ENCODE measurements around the gene SPOCK1.

Gene SPOCK1

DNA sequence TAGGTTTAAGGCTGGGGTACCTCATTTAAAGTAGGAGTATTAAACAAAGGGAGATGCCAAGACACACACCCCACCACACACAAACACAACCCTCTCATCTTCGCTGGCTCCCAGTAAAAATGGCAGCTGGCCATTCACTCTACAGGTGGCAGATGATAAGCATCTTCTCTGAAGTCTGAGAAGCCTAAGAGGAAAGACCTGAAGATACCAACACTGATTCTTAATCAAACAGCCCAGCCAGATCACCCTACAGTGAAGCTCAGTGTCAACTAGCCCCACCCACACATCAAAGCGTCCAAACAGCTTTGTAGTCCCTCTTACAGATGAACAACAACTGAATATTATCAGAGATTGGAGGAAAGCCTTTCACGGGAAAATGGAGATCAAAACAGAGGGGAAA, 59.5 kb downstream of the SPOCK1 start:
- no peak for DNase-seq

DNA sequence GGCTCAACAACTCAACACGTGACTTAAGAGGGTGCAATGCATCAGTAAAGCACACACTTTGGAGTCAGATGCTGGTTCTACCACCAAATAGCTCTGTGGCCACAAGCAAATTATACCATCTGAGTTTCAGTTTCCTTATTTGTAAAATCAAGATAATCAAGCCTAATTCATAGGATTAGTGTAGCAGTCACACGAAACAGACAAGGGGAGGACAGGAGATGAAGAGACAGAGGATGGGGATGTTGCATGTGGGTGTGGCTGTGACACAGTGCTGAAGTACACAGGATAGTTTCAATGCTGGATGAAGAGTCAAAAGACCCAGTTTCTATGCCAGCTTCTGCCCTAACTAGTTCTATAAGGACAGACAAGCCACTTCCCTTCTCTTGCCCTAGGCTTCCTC, 60.2 kb downstream of the SPOCK1 start:
- DNase-seq: no peak

DNA sequence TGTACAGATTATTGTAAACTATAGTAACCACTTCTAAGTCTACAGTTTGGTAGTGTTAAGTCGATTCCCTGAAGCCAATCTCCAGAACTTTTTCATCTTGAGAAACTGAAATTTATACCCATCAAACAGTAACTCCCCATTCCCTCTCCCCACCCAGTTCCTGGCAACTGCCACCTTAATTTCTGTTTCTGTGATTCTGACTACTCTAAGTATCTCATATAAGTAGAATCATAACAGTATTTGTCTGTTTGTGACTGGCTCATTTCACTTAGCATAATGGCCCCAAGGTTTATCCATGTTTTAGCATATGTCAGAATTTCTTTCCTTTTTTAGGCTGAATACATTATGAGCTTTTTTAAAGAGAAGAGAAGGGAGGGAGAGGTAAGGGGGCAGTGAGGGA, 61.4 kb downstream of the SPOCK1 start:
- DNase-seq: no peak

DNA sequence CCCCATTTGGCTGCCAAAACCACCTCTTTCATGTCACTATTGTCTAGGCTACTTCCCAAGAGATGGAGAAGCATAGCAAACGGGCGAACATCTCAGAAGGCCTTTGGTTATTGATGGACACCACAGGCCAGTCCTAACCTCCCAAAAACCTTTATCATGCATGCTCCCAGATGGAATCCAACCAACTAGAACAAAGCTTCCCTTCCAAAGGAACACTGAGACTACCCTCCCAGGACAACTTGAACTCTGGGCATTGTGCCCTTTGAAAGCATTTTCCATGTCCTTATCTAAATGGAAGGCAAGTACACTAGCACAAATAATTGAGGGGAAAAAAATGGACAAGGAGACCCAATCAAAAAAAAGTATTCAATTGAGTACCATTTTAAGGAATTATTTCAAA, 65.6 kb downstream of the SPOCK1 start:
- DNase-seq: no peak

DNA sequence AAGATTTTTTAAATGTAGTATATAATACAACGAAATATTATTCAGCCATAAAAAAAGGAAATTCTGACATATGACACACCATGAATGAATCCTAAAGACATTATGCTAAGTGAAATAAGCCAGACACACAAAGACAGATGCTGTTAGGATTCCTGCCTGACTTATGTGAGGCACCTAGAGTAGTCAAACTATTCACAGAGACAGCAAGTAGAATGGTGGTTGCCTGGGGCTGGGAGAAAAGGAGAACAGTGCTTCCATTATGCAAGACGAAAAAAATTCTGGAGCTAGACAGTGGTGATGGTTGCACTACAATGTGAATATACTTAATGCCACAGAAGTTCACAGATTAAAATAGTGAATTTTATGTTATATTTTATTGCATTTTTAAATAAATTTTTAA, 66.8 kb downstream of the SPOCK1 start:
- no peak for DNase-seq

DNA sequence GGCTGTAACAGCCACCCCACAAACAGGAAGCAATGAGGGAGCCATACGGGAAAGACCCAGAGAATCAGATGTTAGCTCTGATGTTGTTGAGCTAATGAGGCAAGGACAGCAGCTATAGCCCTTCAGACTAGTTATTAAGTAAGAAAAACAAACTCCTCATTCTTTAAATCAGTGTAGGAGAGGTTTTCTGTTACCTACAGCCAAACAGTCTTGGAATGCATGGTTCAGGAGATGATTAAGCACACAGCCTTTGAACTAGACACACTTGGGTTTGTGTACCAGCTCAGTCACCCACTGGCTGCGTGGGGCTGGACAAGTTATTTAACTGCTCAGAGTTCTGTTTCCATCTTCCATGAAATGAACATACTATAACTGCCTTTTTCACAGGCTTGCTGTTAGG, 68.1 kb downstream of the SPOCK1 start:
- DNase-seq: no peak

DNA sequence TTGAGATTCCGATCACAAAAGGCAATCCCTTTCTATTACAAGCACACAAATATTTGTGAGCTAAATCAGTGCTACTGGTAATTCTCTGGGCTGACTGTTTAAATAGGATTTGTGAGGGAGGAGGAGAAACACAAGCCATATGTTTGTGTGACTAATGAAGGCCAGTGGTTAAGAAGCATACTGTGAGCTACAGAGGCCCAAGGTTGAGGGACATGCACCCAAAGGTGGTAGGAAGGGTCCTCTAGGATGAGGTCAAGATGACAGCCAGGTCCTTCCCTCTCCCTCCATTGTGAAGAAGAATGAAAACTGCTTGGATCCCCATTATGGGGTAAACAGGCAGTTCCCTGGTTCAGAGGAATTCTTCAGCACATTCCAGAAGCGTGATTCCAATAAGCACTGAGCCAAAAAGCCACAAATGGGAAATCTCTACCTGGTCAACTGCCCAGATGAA, 83.9 kb downstream of the SPOCK1 start:
- DNase-seq: no peak

DNA sequence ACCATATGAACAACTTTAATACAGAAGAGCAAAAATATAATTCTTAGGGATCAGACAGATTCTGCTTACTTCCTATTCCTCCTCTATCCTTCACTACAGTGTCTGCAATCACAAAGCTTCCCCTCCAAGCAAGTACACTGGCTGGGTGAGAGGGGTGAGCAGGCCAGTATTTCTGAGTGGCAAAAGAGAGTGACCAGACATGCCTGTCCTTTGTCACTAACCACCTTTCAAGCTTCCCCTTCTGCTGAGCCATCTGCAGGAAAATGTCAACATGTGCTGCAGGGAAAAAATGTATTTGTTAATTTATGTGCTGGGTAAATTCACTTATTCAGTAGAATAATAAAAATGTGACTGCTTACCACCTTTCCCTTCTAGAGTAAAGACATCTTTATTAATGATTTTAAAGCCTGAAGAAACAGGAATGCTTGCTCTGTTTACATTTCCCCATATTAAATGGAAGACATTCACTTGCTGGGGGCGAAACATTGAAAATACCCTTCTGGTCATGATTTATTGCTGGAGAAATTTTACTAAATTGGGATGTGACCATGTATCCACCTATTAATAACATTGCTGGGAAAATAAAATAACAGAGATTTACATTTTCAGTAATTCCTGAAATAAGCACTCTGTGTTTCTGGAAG, 84.9 kb downstream of the SPOCK1 start:
- no peak for DNase-seq

DNA sequence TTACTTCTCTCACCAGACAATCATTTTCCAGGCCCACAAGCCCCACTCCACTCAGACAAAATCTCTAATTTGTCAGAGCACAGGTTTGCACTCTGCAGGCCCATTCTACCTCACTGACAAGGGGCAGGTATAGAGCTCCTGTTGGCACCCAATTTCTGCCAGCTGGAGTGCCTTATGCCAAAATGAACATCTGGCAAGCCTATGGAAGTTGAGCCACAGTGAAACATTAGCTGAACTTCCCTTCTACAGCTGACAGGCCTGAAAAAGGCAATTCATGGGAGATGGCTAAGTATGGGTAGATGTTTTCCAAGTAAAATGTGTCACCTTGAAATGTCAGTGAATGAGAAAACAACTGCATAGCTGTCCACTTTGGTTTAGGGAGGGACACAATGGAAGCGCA, 87.0 kb downstream of the SPOCK1 start:
- no peak for DNase-seq

DNA sequence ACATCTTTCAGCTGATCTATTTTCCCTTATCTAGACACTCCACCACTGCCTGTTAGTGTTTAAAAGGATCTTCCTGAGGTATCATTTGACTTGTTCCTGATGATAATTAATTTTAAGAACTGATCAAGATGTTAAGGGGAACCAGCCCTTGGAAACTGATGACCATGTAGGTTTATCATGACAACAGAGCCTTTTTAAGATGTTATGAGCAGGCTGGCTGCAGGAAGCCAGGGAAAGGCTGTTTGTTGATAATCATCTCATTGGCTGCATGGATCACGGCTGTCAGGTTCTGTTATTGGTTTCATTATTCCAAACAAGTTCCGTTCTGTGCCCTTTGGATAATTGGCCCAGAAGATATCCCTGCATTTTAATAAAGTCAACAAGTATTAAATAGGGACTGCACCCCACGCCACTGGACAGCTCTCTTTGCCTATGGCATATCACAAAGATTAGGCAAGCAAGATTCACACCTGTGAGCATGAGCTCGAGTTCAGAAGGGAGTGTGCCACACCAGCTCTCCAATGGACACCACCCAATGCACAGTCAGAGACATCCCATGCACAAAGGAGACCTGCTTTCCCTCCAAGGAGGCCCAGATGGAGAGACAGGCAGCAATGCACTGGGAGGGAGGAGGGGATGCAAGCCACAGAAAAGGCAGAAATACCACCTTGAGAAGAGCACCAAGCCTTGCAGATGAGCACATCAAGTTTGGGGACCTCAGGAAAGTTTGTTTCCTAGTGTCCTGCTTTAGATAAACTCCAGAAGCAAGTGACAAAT, 88.7 kb downstream of the SPOCK1 start:
- DNase-seq: no peak

DNA sequence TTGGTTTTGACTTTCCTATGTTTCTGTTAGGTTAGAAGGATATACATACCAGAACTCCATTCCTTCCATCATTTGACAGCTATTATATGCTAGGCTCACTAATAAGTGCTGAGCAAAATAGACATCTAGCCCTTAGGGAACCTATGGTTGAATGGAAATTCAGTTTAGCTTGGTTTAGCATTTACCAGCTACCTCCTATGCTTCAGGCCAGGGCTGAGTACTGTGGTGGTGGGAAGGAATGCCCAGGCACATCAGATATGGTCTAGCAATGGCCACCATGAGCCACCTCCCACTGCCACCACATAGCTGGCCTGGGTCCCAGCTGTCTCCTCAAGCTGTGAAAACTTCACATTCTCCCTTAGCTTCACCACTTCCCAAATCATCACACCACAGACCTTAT, 89.4 kb downstream of the SPOCK1 start:
- DNase-seq: no peak

DNA sequence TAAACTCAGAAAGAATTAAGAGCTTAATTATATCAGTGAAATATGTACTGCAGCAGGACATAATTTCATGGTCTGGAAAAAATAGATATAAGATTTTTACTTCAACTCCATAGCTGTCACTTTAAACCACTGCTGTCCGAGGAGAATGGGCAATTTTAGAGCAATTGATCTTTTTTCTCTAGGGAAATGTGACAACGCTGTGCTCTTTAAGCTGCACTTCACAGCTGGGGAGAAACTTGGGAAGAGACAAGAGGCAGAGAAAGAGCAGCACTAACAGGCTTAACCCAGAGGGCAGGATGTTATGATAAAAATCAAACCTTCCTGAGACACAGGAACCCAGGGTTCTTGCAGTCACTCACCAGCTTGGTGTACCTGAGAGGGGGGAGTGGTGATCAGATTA, 92.0 kb downstream of the SPOCK1 start:
- DNase-seq: no peak

DNA sequence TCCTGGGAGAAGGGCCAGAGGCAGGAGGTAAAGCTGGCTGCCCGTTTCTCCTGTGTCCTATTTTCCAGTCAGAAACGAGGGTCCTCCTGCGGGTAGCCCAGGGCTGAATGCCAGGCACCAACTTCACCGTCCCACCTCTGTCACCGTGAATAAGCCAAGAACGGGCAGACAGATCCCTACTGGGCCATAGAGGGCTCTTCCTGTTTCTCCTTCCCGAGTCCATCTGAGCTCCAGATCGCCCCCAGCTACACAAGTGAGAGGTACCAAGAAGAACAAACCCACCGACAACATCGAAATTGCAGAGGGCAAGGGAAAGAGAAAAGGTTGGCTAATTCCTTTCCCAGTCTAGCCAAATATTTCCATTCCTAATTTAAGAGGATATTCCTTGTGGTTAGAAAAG, 93.7 kb downstream of the SPOCK1 start:
- DNase-seq: no peak

DNA sequence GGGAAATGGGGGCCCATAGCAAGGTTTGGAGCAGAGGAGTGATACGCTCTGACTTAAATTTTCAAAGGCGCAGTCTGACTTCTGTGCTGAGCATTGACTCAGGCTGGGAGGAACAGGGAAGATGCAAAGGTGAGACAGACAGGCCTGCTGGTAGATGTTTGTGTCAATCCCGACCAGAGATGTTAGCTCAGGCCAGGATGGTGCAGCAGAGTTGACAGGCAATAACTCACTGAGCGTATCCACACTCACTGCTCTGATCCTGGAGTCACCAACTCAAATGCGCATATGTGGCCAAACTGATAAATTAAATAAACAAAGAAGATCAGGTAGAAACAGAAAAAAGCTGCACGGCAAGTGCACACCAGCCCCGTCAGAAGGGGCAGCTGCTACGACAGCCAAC, 95.3 kb downstream of the SPOCK1 start:
- no peak for DNase-seq

DNA sequence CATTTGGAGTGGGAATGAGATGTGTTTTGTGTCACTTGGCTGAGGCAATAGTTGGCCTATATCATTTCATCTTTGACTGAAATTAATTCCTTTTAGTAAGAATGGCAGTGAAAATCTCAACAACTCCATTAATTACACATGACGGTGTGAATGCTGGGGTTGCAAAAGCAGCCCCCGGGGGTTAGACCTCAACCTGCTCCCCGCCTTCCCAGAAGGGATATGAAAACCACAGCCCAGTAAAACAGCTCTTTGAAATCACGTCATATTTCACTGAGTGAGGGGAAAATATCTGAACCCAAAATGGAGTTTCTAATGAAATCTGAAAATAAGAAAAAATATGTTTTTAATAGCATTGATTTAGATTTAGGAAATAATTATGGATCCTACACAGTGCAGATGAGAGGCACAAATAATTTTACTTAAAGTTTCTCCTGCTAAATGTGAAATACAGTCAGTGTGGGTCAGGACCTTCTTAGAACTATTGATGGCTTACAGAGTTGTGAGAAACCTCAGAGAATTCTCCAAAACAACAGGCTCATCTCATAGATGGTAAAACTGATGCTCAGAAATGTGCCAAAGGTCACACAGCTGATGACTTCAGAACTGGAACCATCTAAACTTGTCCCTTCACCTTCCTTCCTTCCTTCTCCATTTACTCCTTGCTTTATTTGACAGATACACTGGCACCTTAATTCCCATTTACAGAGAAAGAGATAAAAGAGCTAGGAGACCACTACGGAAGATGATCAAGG, 96.5 kb downstream of the SPOCK1 start:
- DNase-seq: no peak

DNA sequence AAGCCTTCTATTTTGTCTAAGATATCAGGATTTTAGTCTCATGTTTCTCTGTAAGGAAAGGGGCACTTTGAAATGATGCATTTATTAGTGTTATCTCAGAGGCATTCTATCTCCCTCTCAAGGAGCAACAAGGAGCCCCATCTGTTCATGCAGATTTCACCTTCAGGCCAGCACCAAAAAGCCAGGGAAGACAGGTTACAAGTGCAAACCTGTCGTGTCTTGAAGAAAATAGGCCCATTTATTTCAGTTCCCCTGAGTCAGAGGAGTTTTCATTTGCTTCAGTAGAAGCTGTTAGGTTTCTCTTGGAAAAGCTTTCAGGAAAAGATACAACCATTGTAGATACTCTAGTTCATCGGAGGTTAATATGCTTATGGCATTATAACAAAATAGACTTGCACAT, 97.2 kb downstream of the SPOCK1 start:
- no peak for DNase-seq

DNA sequence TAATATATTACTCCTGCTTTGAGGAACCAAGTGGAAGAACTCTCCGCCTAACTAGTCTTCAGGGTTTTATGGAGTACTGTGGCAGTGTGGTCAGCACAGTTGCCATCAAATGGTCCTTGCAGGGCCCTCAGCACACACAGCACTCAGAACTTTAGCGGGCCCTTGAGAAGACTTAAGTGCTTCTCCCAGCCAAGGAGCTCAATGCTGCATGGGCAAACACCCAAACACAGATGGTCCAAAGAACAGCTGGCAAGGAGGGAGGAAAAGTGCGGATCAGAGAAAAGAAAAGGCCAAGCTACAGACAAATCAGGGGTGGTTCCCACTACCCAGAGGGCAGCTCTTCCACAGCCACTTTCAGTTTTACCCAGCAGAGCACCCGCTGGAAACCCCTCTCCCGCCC, 98.6 kb downstream of the SPOCK1 start:
- DNase-seq: no peak

DNA sequence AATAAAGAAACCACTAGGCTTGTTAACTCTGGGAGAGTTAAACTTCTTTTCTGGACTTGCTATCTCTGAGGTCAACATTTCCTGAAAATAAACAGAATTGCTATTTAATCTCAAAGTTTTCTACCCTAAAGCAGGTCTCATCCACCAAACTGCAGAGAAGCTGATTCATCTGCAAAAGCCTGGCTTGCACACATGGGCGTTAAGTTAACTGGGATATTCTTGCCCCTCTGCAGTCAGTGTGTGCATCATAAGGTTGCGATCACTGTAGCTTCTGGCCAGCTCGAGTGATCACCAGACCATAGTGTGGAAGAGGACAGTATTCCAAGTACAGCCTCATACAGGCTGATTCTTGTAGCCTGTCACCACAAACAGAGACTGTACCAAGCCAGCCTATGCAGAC, 99.2 kb downstream of the SPOCK1 start:
- DNase-seq: no peak

DNA sequence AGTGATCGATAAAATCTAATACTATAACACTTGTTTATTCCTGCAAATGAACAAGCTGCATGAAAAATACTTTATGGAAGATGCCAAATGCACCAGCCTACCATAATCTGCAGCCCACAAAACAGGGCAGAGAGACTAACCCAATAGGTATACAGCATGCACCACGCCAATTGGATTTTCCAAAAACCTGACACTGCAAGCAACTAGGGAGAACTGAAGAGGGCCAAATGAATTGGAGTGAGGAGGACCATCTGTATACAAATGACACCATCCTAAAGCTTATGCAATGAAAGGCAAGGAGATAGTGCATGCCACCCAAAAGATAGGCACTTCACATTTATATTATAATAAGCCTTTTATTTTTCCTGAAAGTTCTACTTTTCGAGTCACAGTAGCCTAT, 100.4 kb downstream of the SPOCK1 start:
- no peak for DNase-seq

DNA sequence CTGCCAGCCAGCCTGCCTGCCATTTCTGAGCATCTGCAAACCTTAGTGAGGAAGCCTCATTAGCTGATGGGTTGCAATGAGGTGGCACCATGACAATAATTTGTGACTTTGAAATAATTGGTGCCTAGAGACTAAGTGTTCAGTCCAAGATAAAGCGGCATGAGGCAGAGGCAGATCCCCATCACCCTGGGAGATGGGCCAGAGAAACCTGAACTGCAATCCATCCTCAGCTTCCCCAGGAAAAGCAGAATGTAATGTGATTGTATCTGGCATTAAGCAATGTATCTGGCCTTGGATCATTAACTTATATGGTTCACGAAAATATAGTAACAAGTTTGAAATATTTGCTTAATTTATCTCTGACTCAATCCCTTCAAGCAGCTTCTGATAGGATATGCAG, 101.0 kb downstream of the SPOCK1 start:
- DNase-seq: no peak

DNA sequence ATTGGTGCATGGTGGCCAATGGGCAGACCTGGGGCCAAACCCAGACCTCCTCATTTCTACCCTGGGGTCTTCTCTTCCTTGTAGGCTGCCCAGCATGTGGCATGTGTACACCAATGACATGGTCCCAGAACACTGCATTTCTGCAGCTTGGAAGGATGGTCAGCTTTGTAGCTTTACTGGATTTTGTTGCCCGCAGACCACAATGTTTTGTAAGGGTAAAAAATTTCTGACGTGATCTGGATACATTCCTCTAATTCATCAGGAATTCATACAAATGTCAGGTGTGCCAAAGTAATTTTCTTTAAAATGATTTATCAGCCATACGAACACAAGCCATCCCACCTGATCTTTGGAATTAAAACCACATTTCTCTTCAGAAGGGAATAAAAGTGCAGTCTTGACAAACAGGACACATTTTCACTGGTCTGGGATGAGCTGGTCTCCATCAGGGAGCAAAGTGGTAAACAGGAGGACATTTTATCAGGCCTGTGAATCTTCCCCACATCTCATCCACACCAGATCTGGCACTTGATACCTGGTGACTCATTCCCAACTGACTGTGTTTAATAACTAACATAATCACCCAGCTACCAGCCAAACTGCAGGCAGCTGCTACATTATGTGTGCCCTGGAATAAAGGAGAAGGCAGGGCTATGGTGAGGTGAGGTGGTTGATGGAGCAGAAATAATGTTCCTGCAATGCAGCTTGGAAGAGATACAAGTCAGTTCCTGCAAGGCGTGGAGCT, 103.9 kb downstream of the SPOCK1 start:
- DNase-seq: no peak

DNA sequence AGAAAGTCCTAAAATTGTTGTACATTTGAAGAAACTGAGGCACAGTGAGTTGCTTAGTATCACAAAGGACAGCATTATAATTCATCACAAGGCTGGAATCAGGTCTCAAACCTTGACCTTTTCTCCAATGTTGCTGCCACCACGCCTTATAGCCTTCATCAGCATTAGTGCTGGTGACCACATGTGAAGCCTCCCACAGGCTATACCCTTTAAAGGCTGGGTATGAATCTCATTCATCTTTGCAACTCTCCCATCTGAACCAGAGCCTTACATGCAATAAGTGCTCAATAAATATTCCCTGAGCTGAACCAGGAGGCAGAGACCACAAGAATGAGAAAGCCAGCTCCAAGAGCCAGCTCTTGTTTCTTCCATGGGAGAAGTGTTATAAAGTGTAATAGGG, 104.7 kb downstream of the SPOCK1 start:
- no peak for DNase-seq
